ENCODE results near the gene KCNMB1.

The KCNMB1 gene, protein sequence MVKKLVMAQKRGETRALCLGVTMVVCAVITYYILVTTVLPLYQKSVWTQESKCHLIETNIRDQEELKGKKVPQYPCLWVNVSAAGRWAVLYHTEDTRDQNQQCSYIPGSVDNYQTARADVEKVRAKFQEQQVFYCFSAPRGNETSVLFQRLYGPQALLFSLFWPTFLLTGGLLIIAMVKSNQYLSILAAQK

GRCh38 chr5:170388818-170389549 lies at the start of gene KCNMB1:
Gene KCNMB1, minus strand, starts transcription at chr5:170389367. Its CDS starts 3,920 bp downstream, at chr5:170385447.
- no peak for DNase-seq

DNA sequence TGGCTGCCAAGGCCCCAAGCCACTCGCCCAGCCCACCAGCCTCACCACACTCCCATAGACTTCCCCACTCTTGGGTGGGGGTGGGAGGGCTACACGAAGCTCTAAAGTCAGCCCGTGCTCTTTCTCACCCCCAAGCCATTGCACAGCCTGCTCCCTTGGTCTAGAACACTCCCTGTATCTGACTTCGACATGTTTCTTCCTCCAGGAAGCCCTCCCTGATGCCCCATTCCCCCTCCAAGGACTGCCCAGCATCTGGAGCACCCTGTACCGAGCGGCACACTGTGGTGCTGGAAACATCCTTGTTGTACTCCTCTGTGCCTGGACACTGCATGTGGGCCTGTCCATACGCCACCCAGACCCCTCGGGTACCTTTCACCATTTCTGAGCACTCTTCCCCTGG lies 49.4 kb upstream of the KCNMB1 start:
- no peak for DNase-seq

- DNase-seq = no peak
Observed at GRCh38 chr5:170437621-170438375, 48.6 kb upstream of the KCNMB1 start.

GRCh38 chr5:170436335-170436734 lies 47.2 kb upstream of the KCNMB1 start:
- no peak for DNase-seq

DNA sequence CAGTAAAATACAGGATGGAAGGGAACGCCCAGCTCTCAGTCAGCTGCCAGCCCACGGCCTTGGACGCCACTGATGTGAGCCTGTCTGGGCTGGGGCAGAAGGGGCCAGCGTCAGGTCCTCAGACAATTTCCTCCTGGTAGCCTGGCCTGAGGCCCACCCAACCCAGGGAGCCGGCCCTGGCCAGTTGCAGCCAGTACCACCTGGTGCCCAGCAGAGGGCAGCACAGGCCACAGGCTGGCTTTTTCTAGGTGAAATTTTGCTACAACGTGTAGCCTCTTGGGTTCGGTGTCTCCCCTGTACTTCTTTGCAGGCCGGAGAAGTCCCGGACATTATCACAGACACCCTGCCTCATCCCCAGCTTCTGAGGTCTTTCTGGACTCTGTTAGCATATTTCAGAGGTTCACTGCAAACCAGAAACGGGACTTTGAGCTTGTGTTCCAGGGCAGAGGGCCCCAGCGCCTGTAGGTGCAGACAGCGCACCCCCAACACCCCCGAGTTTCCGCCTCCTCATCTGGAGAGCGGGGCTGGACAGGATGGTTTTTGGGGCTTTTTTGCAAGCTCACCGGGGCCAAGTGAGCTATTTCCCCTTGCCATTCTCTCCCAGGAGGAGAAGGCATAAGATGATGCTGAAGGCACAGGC lies 45.9 kb upstream of the KCNMB1 start:
- peak; percentile 13 to 18 for DNase-seq

DNA sequence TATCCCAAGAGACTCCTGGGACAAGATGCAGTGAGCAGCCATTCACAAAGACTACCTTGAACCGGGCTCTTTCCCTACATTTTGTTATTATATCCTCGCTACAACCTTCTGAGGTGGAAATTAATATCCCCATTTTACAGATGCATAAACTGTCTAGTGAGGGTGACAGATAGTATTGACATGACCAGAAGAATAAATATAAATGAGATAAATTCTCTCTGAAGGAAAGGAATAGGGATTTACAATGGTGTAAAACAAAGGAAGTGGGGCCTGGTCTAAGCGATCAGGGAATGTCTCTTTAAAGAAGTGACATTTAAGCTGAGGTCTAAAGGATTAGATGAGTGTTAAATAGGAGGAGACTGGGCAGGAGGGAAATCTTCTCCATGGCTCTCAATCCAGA lies 43.5 kb upstream of the KCNMB1 start:
- DNase-seq = no peak

- no peak for DNase-seq
Observed at GRCh38 chr5:170431571-170431970, 42.4 kb upstream of the KCNMB1 start.

DNA sequence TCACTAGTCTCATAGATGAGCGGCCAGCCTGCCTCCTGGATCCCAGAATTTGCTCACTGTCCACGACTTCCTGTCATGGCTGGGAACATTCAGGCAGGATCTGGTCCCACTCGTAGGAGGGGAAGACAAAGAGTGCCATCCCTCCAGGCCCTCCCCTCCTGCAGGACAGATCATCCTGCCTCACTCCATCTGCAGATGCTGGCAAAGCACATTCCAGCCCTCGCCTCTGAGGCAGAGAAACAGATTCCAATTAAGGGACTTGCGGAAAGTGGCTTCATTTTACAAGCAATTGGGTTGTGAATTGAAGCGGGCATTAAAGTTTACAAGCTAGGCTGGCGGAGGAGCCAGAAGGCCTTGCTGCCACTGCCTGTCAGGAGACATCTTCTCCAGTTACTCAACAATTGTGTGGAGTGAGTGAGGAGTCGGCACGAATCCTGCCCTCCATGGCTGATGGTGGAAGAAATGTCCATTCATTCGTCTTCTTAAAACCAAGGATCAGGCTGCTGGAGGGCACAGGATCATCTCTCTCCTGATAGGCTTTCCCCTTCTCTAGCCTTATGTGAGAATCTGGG lies 41.8 kb upstream of the KCNMB1 start:
- DNase-seq = no peak

DNA sequence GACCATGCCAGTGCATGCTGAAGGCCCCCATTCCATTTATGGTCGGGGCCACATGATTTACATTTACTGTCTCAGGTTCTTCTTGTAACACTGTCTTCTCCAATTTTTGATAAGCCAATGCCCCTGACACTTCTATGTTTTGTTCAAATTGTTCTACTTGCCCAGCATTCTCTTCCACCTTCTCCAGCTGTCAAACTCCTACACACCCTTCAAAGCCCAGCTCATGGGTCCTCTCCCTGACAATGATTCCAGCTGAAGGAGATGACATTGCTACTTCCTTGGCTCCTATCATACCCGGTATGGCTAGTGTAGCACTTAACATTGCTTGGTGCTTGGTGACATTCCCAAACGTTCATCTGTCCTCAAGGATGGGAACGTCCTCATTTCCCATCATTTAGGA lies 41.1 kb upstream of the KCNMB1 start:
- DNase-seq = no peak

DNA sequence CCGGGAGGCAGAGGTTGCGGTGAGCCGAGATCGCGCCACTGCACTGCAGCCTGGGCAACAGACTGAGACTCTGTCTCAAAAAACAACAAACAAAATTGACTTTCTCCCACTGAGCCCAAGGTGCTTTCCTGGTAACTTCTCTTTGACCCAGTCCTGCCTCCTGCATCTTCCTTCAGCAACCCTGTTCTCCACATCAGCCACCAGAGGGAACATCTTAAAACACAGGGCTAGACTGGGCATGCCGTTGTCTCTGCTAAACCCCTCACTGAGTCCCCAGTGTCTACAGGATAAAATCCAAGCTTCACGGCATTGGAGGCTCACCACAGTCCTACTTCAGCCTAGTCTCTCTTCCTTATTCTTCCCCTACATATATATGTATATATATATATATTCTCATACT lies 39.8 kb upstream of the KCNMB1 start:
- DNase-seq = no peak

GRCh38 chr5:170427672-170428236 lies 38.6 kb upstream of the KCNMB1 start:
- DNase-seq = no peak

DNA sequence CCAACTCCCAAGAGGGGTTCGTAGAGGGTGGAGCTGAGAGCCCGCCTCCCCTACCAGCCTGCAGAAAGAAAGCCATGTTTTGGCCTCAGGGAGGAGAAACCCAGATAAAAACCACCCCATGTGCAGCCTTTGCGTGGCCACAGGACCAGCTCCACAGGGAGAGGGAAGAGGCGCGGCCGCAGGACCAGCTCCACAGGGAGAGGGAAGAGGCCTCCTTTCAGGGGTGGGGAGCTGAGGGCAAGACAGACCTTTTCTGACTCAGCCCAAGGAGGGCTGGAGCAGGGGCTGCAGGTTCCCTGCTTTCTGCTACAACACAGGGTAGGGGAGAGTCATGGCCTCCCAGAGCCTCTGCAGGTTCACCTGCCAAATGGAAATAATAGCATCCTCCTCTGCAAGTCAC lies 37.6 kb upstream of the KCNMB1 start:
- DNase-seq = no peak

- no peak for DNase-seq
Observed at GRCh38 chr5:170426149-170426767, 37.1 kb upstream of the KCNMB1 start.

GRCh38 chr5:170425731-170426130 lies 36.6 kb upstream of the KCNMB1 start:
- no peak for DNase-seq

- no peak for DNase-seq
Observed at GRCh38 chr5:170424629-170425028, 35.5 kb upstream of the KCNMB1 start.

DNA sequence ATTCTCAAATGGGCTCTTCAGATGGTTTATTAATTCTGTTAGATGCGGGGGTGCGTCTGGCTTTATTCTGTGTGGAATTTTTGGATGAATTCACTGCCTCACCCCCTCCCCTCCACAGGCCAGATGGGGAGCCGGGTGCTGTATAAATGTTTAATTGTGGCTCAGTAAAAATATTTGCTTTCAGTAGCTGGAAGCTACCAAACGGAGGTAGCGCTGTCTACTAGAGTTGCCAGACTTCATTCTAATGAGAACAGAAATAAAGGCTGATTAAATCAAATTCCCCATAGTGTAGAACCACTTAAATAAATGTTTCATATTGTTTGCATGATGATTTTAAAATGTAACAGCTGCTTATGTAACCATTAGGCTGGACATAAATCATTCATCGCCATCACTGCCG lies 34.5 kb upstream of the KCNMB1 start:
- no peak for DNase-seq

- no peak for DNase-seq
Observed at GRCh38 chr5:170421826-170422225, 32.7 kb upstream of the KCNMB1 start.

- DNase-seq = peak; percentile 63 to 65
Observed at GRCh38 chr5:170420806-170421412, 31.7 kb upstream of the KCNMB1 start.

DNA sequence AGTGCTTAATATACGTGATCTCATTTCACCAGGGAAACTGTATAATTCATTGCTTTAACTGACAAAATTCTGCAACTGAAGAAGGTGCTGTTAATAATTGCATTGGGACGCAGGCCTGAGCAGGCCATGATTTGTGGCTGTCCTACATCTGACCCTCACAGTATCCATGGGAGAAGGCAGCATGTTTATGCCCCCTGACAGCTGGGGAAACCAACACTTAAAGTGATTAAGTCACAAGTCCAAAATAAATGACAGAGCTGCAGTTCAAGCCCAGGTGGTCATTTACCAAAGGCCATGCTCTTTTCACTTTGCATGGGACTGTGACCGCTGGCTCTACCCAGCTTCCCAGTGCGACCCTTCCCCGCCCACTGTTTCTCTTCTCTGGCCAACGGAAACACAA lies 30.5 kb upstream of the KCNMB1 start:
- no peak for DNase-seq

GRCh38 chr5:170418736-170419135 lies 29.6 kb upstream of the KCNMB1 start:
- DNase-seq = no peak

- DNase-seq = no peak
Observed at GRCh38 chr5:170416526-170416925, 27.4 kb upstream of the KCNMB1 start.

DNA sequence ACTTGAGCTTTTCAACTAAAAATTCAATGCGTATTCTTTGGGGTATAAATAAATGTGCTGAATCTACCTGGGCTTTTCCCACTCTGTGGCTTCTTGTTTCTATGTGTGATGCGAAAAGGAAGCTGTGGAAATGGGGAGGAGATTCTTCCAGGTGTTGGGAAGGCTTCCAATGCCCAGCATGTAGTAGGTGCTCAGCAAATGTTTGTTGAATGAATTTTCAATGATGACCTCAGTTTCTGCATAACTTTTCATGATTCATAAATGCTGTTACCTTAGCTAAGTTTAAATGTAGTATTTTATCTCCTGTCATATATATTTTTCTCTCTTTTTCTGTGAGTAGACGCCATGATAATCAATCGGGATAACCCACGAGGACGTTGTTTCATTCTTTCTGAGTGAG lies 25.6 kb upstream of the KCNMB1 start:
- DNase-seq = no peak

Data from AML-193 (cell line).